Measurements from ENCODE around the gene FOXP4.

The FOXP4 gene

DNA sequence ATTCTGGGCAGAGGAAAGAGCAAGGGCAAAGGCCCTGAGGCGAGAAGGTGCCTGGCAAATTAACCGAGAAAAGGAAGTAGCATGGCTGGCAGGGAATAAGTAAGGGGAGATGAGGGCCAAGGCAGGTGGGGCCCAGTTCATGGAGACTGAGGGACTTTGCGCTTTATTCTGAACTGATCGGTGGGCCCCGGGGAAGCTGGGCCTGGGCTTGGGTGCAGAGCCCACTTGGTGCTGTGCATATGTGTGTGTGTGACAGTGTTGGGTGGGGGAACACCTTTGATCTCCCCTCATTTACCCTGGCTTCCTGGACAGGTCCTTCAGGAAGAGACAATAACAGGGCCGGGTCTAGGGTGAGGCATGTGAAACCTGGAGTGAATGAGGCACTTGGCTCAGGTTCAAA, 89.2 kb downstream of the FOXP4 start:
- no peak for DNase-seq (ENCODE audit: low read depth, low spot score)
- no peak for TF ChIP-seq CTCF (IDR thresholded peaks at IDR 0.05; ENCODE audit: insufficient read depth, low read length, missing control alignments)
- CTCF ChIA-PET: interaction anchor here (1.1 to 2.0 kb wide), 3 partner anchors 13 to 262 kb away, joined by 3 to 5 read pairs (median 4); no protein-coding TSS in a partner anchor
- POLR2A ChIA-PET: no interaction called here
- no peak overlapping the region for H3K4me3 ChIP-seq (ENCODE audit: low read depth, low read length)

DNA sequence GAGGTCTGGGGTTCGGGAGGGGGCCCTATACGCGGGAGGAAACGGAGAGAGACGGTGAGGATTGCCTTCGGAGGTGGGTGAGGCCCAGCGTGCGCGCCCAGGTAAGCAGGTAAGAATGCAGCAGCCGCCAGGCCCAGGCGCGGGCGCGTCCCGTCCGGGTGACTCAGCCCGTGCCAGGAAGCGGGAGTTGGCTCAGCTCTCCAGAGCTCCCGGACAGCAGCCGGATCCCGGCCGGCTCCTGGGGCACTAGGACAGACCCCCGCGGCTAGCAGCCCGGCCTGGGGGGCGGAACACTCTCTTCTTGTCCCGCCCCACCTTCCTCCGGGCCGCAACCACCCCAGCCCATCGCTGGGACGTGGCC, 90.6 kb downstream of the FOXP4 start:
- POLR2A ChIA-PET: no interaction called here
- no peak for DNase-seq (ENCODE audit: low read depth, low spot score)
- CTCF ChIA-PET: interaction anchor here (1.1 to 1.5 kb wide), 4 partner anchors 34 to 265 kb away, joined by 3 to 9 read pairs (median 5); no protein-coding TSS in a partner anchor
- H3K4me3 ChIP-seq (ENCODE audit: low read depth, low read length): no peak overlapping the region
- no peak for TF ChIP-seq CTCF (IDR thresholded peaks at IDR 0.05; ENCODE audit: insufficient read depth, low read length, missing control alignments)

GRCh38 chr6:41637194-41638001, 91.2 kb downstream of the FOXP4 start:
- no peak for DNase-seq (ENCODE audit: low read depth, low spot score)
- POLR2A ChIA-PET: no interaction called here
- TF ChIP-seq CTCF (IDR thresholded peaks at IDR 0.05; ENCODE audit: insufficient read depth, low read length, missing control alignments): no peak
- CTCF ChIA-PET: interaction anchor here (1.1 to 1.5 kb wide), 2 partner anchors 34 to 266 kb away, joined by 3 to 9 read pairs; no protein-coding TSS in a partner anchor
- peak overlapping the region; percentile 60 for H3K4me3 ChIP-seq (ENCODE audit: low read depth, low read length)

GRCh38 chr6:41638002-41638934, 92.1 kb downstream of the FOXP4 start, which contains the start of gene MDFI:
Gene MDFI (plus strand): TSS chr6:41638468. CDS start chr6:41638750, 282 bp downstream.
- POLR2A ChIA-PET: interaction anchor here (0.8 kb wide), 1 partner anchor 17 kb away, joined by 3 read pairs; no protein-coding TSS in a partner anchor
- H3K4me3 ChIP-seq (ENCODE audit: low read depth, low read length): peak within 1 kb of the TSS; percentile 60
- no peak for TF ChIP-seq CTCF (IDR thresholded peaks at IDR 0.05; ENCODE audit: insufficient read depth, low read length, missing control alignments)
- DNase-seq (ENCODE audit: low read depth, low spot score): no peak
- CTCF ChIA-PET: interaction anchor here (1.5 to 1.6 kb wide), 3 partner anchors 11 to 270 kb away, joined by 4 to 8 read pairs (median 7); no protein-coding TSS in a partner anchor

GRCh38 chr6:41638935-41639808, 93.0 kb downstream of the FOXP4 start:
- ChIA-PET POLR2A (interaction anchor here (0.8 kb wide), 1 partner anchor 16 kb away, joined by 3 read pairs; no protein-coding TSS in a partner anchor), CTCF (interaction anchor here (0.8 to 1.6 kb wide), 5 partner anchors 10 to 271 kb away, joined by 3 to 8 read pairs (median 4); no protein-coding TSS in a partner anchor)

More at GRCh38 chr6:41638935-41639808, 93.0 kb downstream of the FOXP4 start:
- no peak for TF ChIP-seq CTCF (IDR thresholded peaks at IDR 0.05; ENCODE audit: insufficient read depth, low read length, missing control alignments)
- no peak for DNase-seq (ENCODE audit: low read depth, low spot score)
- H3K4me3 ChIP-seq (ENCODE audit: low read depth, low read length): peak overlapping the region; percentile 60

Data from AG04449 (cell line).